ENCODE results near the gene SLC9A8. TPM values are rescaled to one million over a fixed set of nuclear protein-coding genes. Genes with fewer than 3 reads are reported as not detected.

The SLC9A8 gene
- total and polyA plus RNA-seq, 2 of the 8 experiments (the other 6 are each of a cell fraction or from before 2014, with no cell fraction given): 3.2 to 6.2 TPM

GRCh38 chr20:49804364-49804763, 8.3 kb upstream of the SLC9A8 start (continued):
- TF ChIP-seq CHD7 (IDR thresholded peaks at IDR 0.05; ENCODE audit: insufficient replicate concordance, low read length) (no peak), EP300 (IDR thresholded peaks at IDR 0.05; ENCODE audit: borderline replicate concordance in 1 of 2, low read depth in 2 of 2, low read length in 2 of 2) (no peak), FOSL1 (IDR thresholded peaks at IDR 0.05; ENCODE audit: insufficient read depth, low read depth, low read length) (no peak), CTCF (IDR thresholded peaks at IDR 0.05; ENCODE audit: control extremely low read depth in 1 of 3, insufficient read depth in 1 of 3, low read depth in 1 of 3, low read length in 3 of 3) (no peak), SUZ12 (IDR thresholded peaks at IDR 0.05; ENCODE audit: low read length) (no peak)

Data from H1 (cell line).